ENCODE results near the gene GPC2.

GPC2 gene

GRCh38 chr7:100208911-100209408 lies 31.8 kb upstream of the GPC2 start:
- Histone ChIP-seq H3K4me3 (ENCODE audit: low read length) (peak overlapping the region; percentile 4; the same call in 1 of the 2 replicates), H3F3A (ENCODE audit: insufficient read depth, low read length) (peaks cover 13% of the 10 kb centered on the region), H3K9me3 (replicated peaks; ENCODE audit: insufficient read depth, low read length) (no peaks in the 10 kb centered on the region), H3K4me1 (ENCODE audit: low read length) (peaks cover 17% of the 10 kb centered on the region), H3K36me3 (replicated peaks; ENCODE audit: insufficient read depth, low read length) (no peaks in the 10 kb centered on the region), H4K20me1 (ENCODE audit: insufficient read depth, low read length) (no peaks in the 10 kb centered on the region), H3K79me2 (ENCODE audit: low read length) (no peaks in the 10 kb centered on the region), H2AFZ (ENCODE audit: low read length) (no peak overlapping the region), H3K27me3 (replicated peaks; ENCODE audit: insufficient read depth, low read length) (peaks cover 44% of the 10 kb centered on the region; the same call in 1 of the 2 replicates), H3K9ac (ENCODE audit: low read length) (no peak overlapping the region), H3K27ac (ENCODE audit: low read length) (no peak overlapping the region), H3K4me2 (ENCODE audit: low read depth, low read length) (peak overlapping the region; percentile 51), H3K9me2 (replicated peaks; ENCODE audit: insufficient read depth, low read length) (no peaks in the 10 kb centered on the region)
- peak; percentile 90 for DNase-seq
- TF ChIP-seq EZH2phosphoT487 (IDR thresholded peaks at IDR 0.05; ENCODE audit: low read length) (no peak), EZH2 (optimal IDR thresholded peaks at IDR 0.05; ENCODE audit: low read depth, low read length) (no peak)

- Histone ChIP-seq H3K27ac (ENCODE audit: low read length) (no peak overlapping the region), H3K9me3 (replicated peaks; ENCODE audit: insufficient read depth, low read length) (no peaks in the 10 kb centered on the region), H3F3A (ENCODE audit: insufficient read depth, low read length) (peaks cover 10% of the 10 kb centered on the region), H3K36me3 (replicated peaks; ENCODE audit: insufficient read depth, low read length) (no peaks in the 10 kb centered on the region), H3K4me1 (ENCODE audit: low read length) (peaks cover 12% of the 10 kb centered on the region), H3K27me3 (replicated peaks; ENCODE audit: insufficient read depth, low read length) (peaks cover 48% of the 10 kb centered on the region), H3K4me3 (ENCODE audit: low read length) (no peak overlapping the region), H3K79me2 (ENCODE audit: low read length) (no peaks in the 10 kb centered on the region), H3K9ac (ENCODE audit: low read length) (no peak overlapping the region), H4K20me1 (ENCODE audit: insufficient read depth, low read length) (no peaks in the 10 kb centered on the region), H3K4me2 (ENCODE audit: low read depth, low read length) (no peak overlapping the region), H2AFZ (ENCODE audit: low read length) (no peak overlapping the region), H3K9me2 (replicated peaks; ENCODE audit: insufficient read depth, low read length) (no peaks in the 10 kb centered on the region)
- DNase-seq: no peak
- TF ChIP-seq EZH2phosphoT487 (IDR thresholded peaks at IDR 0.05; ENCODE audit: low read length): no peak
- no peak for TF ChIP-seq EZH2 (optimal IDR thresholded peaks at IDR 0.05; ENCODE audit: low read depth, low read length)
- no peak for TF ChIP-seq CTCF (IDR thresholded peaks at IDR 0.05; ENCODE audit: low read length)
Measured at GRCh38 chr7:100204454-100204853, 27.3 kb upstream of the GPC2 start.

- H3K27ac ChIP-seq (ENCODE audit: low read length): no peak overlapping the region
Measured at GRCh38 chr7:100200693-100201092, 23.5 kb upstream of the GPC2 start.

More at GRCh38 chr7:100200693-100201092, 23.5 kb upstream of the GPC2 start:
- Histone ChIP-seq H3K4me1 (ENCODE audit: low read length) (no peaks in the 10 kb centered on the region), H3K9me2 (replicated peaks; ENCODE audit: insufficient read depth, low read length) (no peaks in the 10 kb centered on the region), H3K4me2 (ENCODE audit: low read depth, low read length) (no peak overlapping the region), H4K20me1 (ENCODE audit: insufficient read depth, low read length) (no peaks in the 10 kb centered on the region), H2AFZ (ENCODE audit: low read length) (no peak overlapping the region), H3K27me3 (replicated peaks; ENCODE audit: insufficient read depth, low read length) (peaks cover 41% of the 10 kb centered on the region), H3K4me3 (ENCODE audit: low read length) (no peak overlapping the region), H3K79me2 (ENCODE audit: low read length) (no peaks in the 10 kb centered on the region), H3F3A (ENCODE audit: insufficient read depth, low read length) (no peaks in the 10 kb centered on the region), H3K36me3 (replicated peaks; ENCODE audit: insufficient read depth, low read length) (no peaks in the 10 kb centered on the region), H3K9ac (ENCODE audit: low read length) (no peak overlapping the region), H3K9me3 (replicated peaks; ENCODE audit: insufficient read depth, low read length) (no peaks in the 10 kb centered on the region)
- TF ChIP-seq CTCF (IDR thresholded peaks at IDR 0.05; ENCODE audit: low read length): no peak
- no peak for DNase-seq
